Chondrocyte (in vitro differentiated cells): ENCODE results near the gene MUC12. TPM values are rescaled to one million over a fixed set of nuclear protein-coding genes. Genes with fewer than 3 reads are reported as not detected.
"Not testable (repeated sequence)": the region's sequence is repeated elsewhere in the genome, so short reads cannot be mapped to it uniquely, and the experiment has no call there.

ENCODE experiments used
- DNase-seq: peaks from one replicate; pipeline ENCODE4 v3.0.0; 2021; ENCODE audit warnings: mixed read lengths, low spot score
- H3K27ac Mint-ChIP-seq: one replicate; pipeline ENCODE4 v1.8.0; 2021; ENCODE audit warnings: mild to moderate bottlenecking, moderate library complexity, mixed read lengths; ENCODE audit not compliant: unreplicated experiment
- H3K27me3 Mint-ChIP-seq: 2 replicates; pipeline ENCODE4 v1.8.0; 2021; ENCODE audit warnings: low read depth, mixed read lengths
- H3K36me3 Mint-ChIP-seq: 2 replicates; pipeline ENCODE4 v1.8.0; 2021; ENCODE audit warnings: low read depth, mixed read lengths
- H3K4me1 Mint-ChIP-seq: 2 replicates; pipeline ENCODE4 v1.8.0; 2021; ENCODE audit warnings: low read depth, mild to moderate bottlenecking, mixed read lengths
- H3K4me3 Mint-ChIP-seq: one replicate; pipeline ENCODE4 v1.8.0; 2021; ENCODE audit warnings: mild to moderate bottlenecking, moderate library complexity, mixed read lengths; ENCODE audit not compliant: unreplicated experiment
- H3K9me3 Mint-ChIP-seq: 2 replicates; pipeline ENCODE4 v1.8.0; 2021; ENCODE audit warnings: low read depth, mixed read lengths
- total RNA-seq: library from RNA; stranded (reverse); gene quantifications from 3 replicates; pipeline ENCODE4 v1.2.1, GENCODE V29; 2021
- TF ChIP-seq, protein P1 (sequence below): fragments of 200-600 bp; sonication (generic); IDR thresholded peaks from 2 replicates; pipeline ENCODE4 v1.5.0; 2021; ENCODE audit warnings: antibody characterized with exemption, mild to moderate bottlenecking, moderate library complexity

MUC12 gene
- total RNA-seq, 1 donor from 2014 or later, result not detected

DNA sequence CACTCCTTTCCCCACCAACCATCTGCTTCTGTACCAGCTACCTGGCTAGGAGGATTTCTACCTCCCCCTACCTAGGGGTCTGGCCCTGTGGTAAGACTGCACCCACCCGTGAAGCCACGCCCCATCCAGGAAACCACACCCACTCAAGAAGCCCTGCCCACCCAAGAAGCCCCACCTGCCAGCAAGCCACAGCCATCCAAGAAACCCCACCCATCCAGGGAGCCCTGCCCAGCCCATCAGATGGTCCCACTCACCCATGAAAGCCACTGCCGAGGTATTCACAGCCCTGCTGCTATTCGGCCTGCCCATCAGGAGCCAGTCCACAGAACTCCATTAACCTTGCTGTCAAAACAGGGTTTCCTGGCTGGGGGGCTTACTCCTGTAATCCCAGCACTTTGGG is 35.6 kb upstream of the MUC12 start:
- TF ChIP-seq, protein P1, sequence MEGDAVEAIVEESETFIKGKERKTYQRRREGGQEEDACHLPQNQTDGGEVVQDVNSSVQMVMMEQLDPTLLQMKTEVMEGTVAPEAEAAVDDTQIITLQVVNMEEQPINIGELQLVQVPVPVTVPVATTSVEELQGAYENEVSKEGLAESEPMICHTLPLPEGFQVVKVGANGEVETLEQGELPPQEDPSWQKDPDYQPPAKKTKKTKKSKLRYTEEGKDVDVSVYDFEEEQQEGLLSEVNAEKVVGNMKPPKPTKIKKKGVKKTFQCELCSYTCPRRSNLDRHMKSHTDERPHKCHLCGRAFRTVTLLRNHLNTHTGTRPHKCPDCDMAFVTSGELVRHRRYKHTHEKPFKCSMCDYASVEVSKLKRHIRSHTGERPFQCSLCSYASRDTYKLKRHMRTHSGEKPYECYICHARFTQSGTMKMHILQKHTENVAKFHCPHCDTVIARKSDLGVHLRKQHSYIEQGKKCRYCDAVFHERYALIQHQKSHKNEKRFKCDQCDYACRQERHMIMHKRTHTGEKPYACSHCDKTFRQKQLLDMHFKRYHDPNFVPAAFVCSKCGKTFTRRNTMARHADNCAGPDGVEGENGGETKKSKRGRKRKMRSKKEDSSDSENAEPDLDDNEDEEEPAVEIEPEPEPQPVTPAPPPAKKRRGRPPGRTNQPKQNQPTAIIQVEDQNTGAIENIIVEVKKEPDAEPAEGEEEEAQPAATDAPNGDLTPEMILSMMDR, result no peak
- DNase-seq, result no peak
- no peak overlapping the region for H3K27ac Mint-ChIP-seq
- H3K4me1 Mint-ChIP-seq, result no peaks in the 10 kb centered on the region
- H3K36me3 Mint-ChIP-seq, result peaks cover 3% of the 10 kb centered on the region
- peaks cover 6% of the 10 kb centered on the region for H3K27me3 Mint-ChIP-seq
- H3K9me3 Mint-ChIP-seq, result peaks cover 5% of the 10 kb centered on the region
- no peak overlapping the region for H3K4me3 Mint-ChIP-seq

DNA sequence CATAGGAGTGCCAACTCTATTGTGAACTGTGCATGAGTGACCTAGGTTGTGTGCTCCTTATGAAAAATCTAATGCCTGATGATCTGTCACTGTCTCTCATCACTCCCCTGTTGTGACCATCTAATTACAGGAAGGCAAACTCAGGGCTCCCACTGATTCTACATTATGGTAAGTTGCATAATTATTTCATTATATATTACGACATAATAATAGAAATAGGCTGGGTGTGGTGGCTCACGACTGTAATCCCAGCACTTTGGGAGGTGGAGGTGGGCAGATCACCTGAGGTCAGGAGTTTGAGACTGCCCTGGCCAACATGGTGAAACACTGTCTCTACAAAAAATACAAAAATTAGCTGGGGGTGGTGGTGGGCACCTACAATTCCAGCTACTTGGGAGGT is 34.0 kb upstream of the MUC12 start:
- peaks cover 12% of the 10 kb centered on the region for H3K9me3 Mint-ChIP-seq
- not testable (repeated sequence) for H3K36me3 Mint-ChIP-seq

DNA sequence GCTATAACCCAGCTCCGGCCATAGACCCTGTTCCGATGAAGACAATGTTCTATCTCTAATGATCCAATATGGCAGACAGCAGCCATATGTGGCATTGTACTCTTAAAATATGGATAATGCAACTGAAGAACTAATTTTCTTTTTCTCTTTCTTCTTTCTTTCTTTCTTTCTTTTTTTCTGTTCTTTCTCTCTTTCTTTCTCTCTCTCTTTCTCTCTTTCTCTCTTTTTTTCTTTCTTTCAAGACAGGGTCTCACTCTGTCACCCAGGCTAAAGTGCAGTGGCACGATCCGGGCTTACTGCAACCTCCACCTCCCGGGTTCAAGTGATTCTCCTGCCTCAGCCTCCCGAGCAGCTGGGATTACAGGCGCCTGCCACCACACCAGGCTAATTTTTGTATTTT is 33.2 kb upstream of the MUC12 start:
- H3K4me1 Mint-ChIP-seq, H3K4me3 Mint-ChIP-seq, H3K27ac Mint-ChIP-seq, H3K27me3 Mint-ChIP-seq, DNase-seq, H3K36me3 Mint-ChIP-seq: not testable (repeated sequence)
- H3K9me3 Mint-ChIP-seq, result peaks cover 12% of the 10 kb centered on the region

More for the DNA sequence above, 34.0 kb upstream of the MUC12 start:
- H3K4me3 Mint-ChIP-seq, H3K27ac Mint-ChIP-seq, DNase-seq, H3K4me1 Mint-ChIP-seq, H3K27me3 Mint-ChIP-seq: not testable (repeated sequence)

DNA sequence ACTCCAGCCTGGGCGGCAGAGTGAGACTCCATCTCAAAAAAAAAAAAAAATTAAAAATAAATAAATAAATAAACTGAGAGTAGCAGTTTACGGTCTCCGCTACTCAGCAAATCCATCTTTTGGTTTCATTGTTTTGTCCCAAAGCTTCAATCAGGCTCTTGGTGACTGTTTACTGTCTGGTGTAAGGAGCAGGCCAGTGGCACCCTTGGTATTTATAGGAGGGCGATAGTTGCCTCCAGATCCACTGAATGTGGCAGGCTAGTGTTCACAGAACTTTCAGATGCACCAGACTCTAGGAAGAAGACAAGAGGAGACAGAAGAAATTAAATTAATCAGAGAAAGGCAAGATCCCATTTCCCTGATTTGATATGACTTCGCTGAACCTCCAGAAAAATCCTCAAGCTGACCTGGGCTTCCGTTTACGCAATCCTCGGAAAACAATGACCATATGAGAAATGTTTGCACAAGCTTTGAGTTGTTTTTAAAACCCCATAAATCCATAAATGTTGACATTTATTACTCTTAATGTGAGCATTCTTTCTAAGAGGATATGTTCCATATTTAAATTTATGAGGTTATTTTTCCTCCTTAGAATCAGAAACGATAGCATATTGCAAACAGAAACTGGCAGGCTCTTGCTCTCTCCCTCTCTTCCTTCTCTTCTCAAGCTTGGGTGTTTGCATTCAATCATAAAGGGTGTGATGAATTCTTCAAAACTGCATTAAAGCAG is 27.2 kb upstream of the MUC12 start:
- H3K27ac Mint-ChIP-seq, result no peak overlapping the region
- peaks cover 11% of the 10 kb centered on the region for H3K27me3 Mint-ChIP-seq
- TF ChIP-seq, protein P1, result no peak
- no peak for DNase-seq
- H3K4me3 Mint-ChIP-seq, result no peak overlapping the region
- H3K4me1 Mint-ChIP-seq, result no peaks in the 10 kb centered on the region
- no peaks in the 10 kb centered on the region for H3K36me3 Mint-ChIP-seq
- peaks cover 9% of the 10 kb centered on the region for H3K9me3 Mint-ChIP-seq

DNA sequence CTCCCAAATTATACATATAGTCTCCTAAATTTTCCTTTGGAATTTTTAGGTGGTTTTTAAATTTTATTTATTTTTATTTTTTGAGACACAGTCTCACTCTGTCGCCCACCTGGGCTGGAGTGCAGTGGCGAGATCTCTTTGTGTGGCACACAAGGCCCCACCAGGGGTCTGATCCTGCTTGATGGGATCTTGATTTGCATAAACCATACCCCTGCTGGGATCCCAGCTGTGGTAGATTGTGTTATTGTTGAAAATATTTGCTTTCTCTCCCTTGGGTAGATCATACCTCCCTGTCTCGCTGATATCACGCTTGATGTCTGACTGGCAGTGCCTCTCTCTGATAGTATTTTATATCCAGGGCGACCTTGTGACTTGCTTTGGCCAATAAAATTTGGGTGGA is 25.7 kb upstream of the MUC12 start:
- H3K27me3 Mint-ChIP-seq, result peaks cover 9% of the 10 kb centered on the region
- H3K9me3 Mint-ChIP-seq, result peaks cover 9% of the 10 kb centered on the region
- no peak overlapping the region for H3K27ac Mint-ChIP-seq
- H3K36me3 Mint-ChIP-seq, result no peaks in the 10 kb centered on the region
- H3K4me3 Mint-ChIP-seq, result no peak overlapping the region
- no peak for DNase-seq
- no peaks in the 10 kb centered on the region for H3K4me1 Mint-ChIP-seq
- TF ChIP-seq, protein P1, result no peak

DNA sequence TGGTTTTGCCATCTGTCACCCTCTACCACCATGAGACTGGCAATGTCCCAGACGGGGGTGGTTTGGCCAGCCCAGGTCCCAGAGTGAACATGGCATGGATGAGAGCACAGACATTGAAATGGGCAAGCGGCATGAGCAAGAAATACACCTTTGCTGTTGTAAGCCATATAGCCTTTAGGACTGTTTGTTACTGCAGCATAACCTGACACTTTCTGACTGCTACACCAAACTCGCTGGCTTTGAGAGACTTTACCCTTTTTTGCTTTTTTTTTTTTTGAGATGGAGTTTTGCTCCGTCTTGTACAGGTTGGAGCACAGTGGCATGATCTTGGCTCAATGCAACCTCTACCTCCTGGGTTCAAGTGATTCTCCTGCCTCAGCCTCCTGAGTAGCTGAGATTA is 25.2 kb upstream of the MUC12 start:
- Mint-ChIP-seq H3K4me3 (no peak overlapping the region), H3K27ac (no peak overlapping the region), H3K9me3 (peaks cover 9% of the 10 kb centered on the region), H3K4me1 (no peaks in the 10 kb centered on the region), H3K27me3 (peaks cover 12% of the 10 kb centered on the region), H3K36me3 (no peaks in the 10 kb centered on the region)
- TF ChIP-seq, protein P1, result no peak
- no peak for DNase-seq
